Keratinocyte (primary cell): Measurements from ENCODE around the gene TLR1.

ENCODE experiments used
- CTCF ChIP-seq, 3 experiments: IDR thresholded peaks in 1 of 3; conservative IDR thresholded peaks in 1 of 3; optimal IDR thresholded peaks in 1 of 3; 2 replicates in 2 of 3; 3 replicates in 1 of 3; pipeline versions ENCODE3 to v1.5.1; 2011; ENCODE audit warnings: low read length in 3 of 3, mild to moderate bottlenecking in 3 of 3, moderate library complexity in 2 of 3, control low read depth in 1 of 3, inconsistent platforms in 1 of 3; ENCODE audit not compliant: insufficient read depth in 2 of 3; ENCODE audit errors: extremely low read depth in 1 of 3
- EZH2 ChIP-seq: IDR thresholded peaks from one replicate; pipeline ENCODE4 v1.6.1; 2012; ENCODE audit warnings: inconsistent platforms, mild to moderate bottlenecking, low read length, moderate library complexity

GRCh38 chr4:38759113-38759789, 45.3 kb downstream of the TLR1 start:
- TF ChIP-seq EZH2 (no peak), CTCF (optimal IDR thresholded peaks at IDR 0.05 in 1 of 3, IDR thresholded peaks at IDR 0.05 in 1 of 3, conservative IDR thresholded peaks at IDR 0.05 in 1 of 3; ENCODE audit: extremely low read depth in 1 of 3, insufficient read depth in 2 of 3, low read length in 3 of 3) (peak; percentile 46 to 77 (median 51))
